Fibroblast of lung (primary cell): ENCODE measurements around the gene CDK4. TPM values are rescaled to one million over a fixed set of nuclear protein-coding genes. Genes with fewer than 3 reads are reported as not detected.

ENCODE experiments used
- DNase-seq, 2 donors: peaks; one replicate each; pipeline versions ENCODE4 v3.0.0 to v3.0.0-alpha.2; 2010; ENCODE audit warnings: low read depth in 2 of 2
- H2AFZ ChIP-seq: 2 replicates; pipeline ENCODE4 v1.5.1; 2012; ENCODE audit warnings: low read length, control low read depth, inconsistent platforms
- H3K27ac ChIP-seq: 2 replicates; pipeline ENCODE4 v1.5.1; 2011; ENCODE audit warnings: low read length, control low read depth; ENCODE audit not compliant: insufficient read depth
- H3K27me3 ChIP-seq: 2 replicates; pipeline ENCODE4 v1.5.1; 2011; ENCODE audit warnings: mild to moderate bottlenecking, low read length; ENCODE audit not compliant: control insufficient read depth, insufficient read depth
- H3K36me3 ChIP-seq: 2 replicates; pipeline ENCODE4 v1.5.1; 2011; ENCODE audit warnings: low read length; ENCODE audit not compliant: control insufficient read depth, insufficient read depth
- H3K4me1 ChIP-seq: 2 replicates; pipeline ENCODE4 v1.5.1; 2011; ENCODE audit warnings: low read length; ENCODE audit not compliant: control insufficient read depth, insufficient read depth; ENCODE audit errors: extremely low read depth
- H3K4me2 ChIP-seq: 2 replicates; pipeline ENCODE4 v1.5.1; 2011; ENCODE audit warnings: low read length, control low read depth; ENCODE audit not compliant: insufficient read depth; ENCODE audit errors: extremely low read depth
- H3K4me3 ChIP-seq, 4 experiments: fragments of 200-600 bp in 1 of 4; sonication (generic) in 1 of 4; replicated peaks in 1 of 4; 2 replicates each; pipeline ENCODE4 v1.5.1; 2011 to 2016; ENCODE audit warnings: low read length in 4 of 4, low read depth in 3 of 4, mild to moderate bottlenecking in 3 of 4, control low read depth in 2 of 4, inconsistent platforms in 1 of 4, mixed read lengths in 1 of 4; ENCODE audit not compliant: insufficient read depth in 1 of 4; ENCODE audit errors: control extremely low read depth in 1 of 4
- H3K79me2 ChIP-seq: 2 replicates; pipeline ENCODE4 v1.5.1; 2012; ENCODE audit warnings: mild to moderate bottlenecking, low read length, inconsistent platforms; ENCODE audit not compliant: control insufficient read depth, insufficient read depth
- H3K9ac ChIP-seq: 2 replicates; pipeline ENCODE4 v1.5.1; 2011; ENCODE audit warnings: mild to moderate bottlenecking, low read length, control low read depth; ENCODE audit not compliant: insufficient read depth
- H3K9me3 ChIP-seq: 2 replicates; pipeline ENCODE4 v1.5.1; 2012; ENCODE audit warnings: low read depth, low read length; ENCODE audit not compliant: control insufficient read depth, insufficient read depth
- H4K20me1 ChIP-seq: 2 replicates; pipeline ENCODE4 v1.5.1; 2011; ENCODE audit warnings: low read length; ENCODE audit not compliant: control insufficient read depth, insufficient read depth; ENCODE audit errors: extremely low read depth
- CTCF ChIP-seq, 2 donors: IDR thresholded peaks in 1 of 2; conservative IDR thresholded peaks in 1 of 2; 1 replicate in 1 of 2; 2 replicates in 1 of 2; pipeline ENCODE4 v1.5.1; 2011 to 2012; ENCODE audit warnings: low read length in 2 of 2, control low read depth in 1 of 2, inconsistent platforms in 1 of 2, low read depth in 1 of 2, mild to moderate bottlenecking in 1 of 2
- EZH2 ChIP-seq: IDR thresholded peaks from 2 replicates; pipeline ENCODE4 v1.5.1; 2012; ENCODE audit warnings: low read length, control low read depth, mild to moderate bottlenecking; ENCODE audit errors: missing control alignments
- polyA plus RNA-seq, 2 donors: library from polyadenylated mRNA; depleted of rRNA in 1 of 2; stranded (reverse) in 1 of 2; unstranded in 1 of 2; fragments of >200 nt; gene quantifications; 2 replicates each; pipeline ENCODE4 v1.2.1, GENCODE V29; 2011 to 2012; ENCODE audit warnings: missing spikeins in 1 of 2
- total RNA-seq: library from RNA; depleted of rRNA; stranded (reverse); fragments of >200 nt; gene quantifications from 2 replicates; pipeline ENCODE4 v1.2.1, GENCODE V29; 2014

CDK4 gene
- total and polyA plus RNA-seq, 2 donors (not counting 1 experiment from before 2014, with no cell fraction given): 183 to 233 TPM

- DNase-seq: no peak
- Histone ChIP-seq H2AFZ (no peak overlapping the region), H3K36me3 (peaks cover 15% of the 10 kb centered on the region), H3K9ac (no peak overlapping the region), H3K4me3 (no peak overlapping the region), H3K4me2 (no peak overlapping the region), H3K4me1 (no peaks in the 10 kb centered on the region), H3K27ac (no peak overlapping the region), H3K27me3 (no peaks in the 10 kb centered on the region), H3K79me2 (no peaks in the 10 kb centered on the region), H3K9me3 (no peaks in the 10 kb centered on the region), H4K20me1 (no peaks in the 10 kb centered on the region)
- TF ChIP-seq CTCF (conservative IDR thresholded peaks at IDR 0.05 in 1 of 2, IDR thresholded peaks at IDR 0.05 in 1 of 2; ENCODE audit: low read depth in 1 of 2, low read length in 2 of 2) (no peak), EZH2 (no peak)
Measured at GRCh38 chr12:57718641-57719528, 33.2 kb downstream of the CDK4 start.

GRCh38 chr12:57717846-57718640 lies 34.1 kb downstream of the CDK4 start:
- Histone ChIP-seq H3K27ac (no peak overlapping the region), H3K4me3 (no peak overlapping the region), H3K4me1 (no peaks in the 10 kb centered on the region), H3K9me3 (no peaks in the 10 kb centered on the region), H2AFZ (no peak overlapping the region), H3K79me2 (no peaks in the 10 kb centered on the region), H3K36me3 (peaks cover 15% of the 10 kb centered on the region), H3K4me2 (no peak overlapping the region), H3K9ac (no peak overlapping the region), H3K27me3 (no peaks in the 10 kb centered on the region), H4K20me1 (no peaks in the 10 kb centered on the region)
- no peak for DNase-seq
- TF ChIP-seq CTCF (conservative IDR thresholded peaks at IDR 0.05 in 1 of 2, IDR thresholded peaks at IDR 0.05 in 1 of 2; ENCODE audit: low read depth in 1 of 2, low read length in 2 of 2): no peak
- TF ChIP-seq EZH2: no peak

GRCh38 chr12:57717131-57717530 lies 35.0 kb downstream of the CDK4 start:
- TF ChIP-seq CTCF (conservative IDR thresholded peaks at IDR 0.05 in 1 of 2, IDR thresholded peaks at IDR 0.05 in 1 of 2; ENCODE audit: low read depth in 1 of 2, low read length in 2 of 2): no peak
- TF ChIP-seq EZH2: no peak

More at GRCh38 chr12:57717131-57717530, 35.0 kb downstream of the CDK4 start:
- Histone ChIP-seq H3K9me3 (no peaks in the 10 kb centered on the region), H3K4me1 (no peaks in the 10 kb centered on the region), H3K27me3 (no peaks in the 10 kb centered on the region), H3K36me3 (peaks cover 15% of the 10 kb centered on the region), H4K20me1 (no peaks in the 10 kb centered on the region), H3K79me2 (no peaks in the 10 kb centered on the region), H3K9ac (no peak overlapping the region), H3K4me2 (no peak overlapping the region), H3K27ac (no peak overlapping the region), H2AFZ (no peak overlapping the region), H3K4me3 (no peak overlapping the region)
- no peak for DNase-seq
